Dermis blood vessel endothelial cell (primary cell): ENCODE data around the gene ARL14EP. TPM values are rescaled to one million over a fixed set of nuclear protein-coding genes. Genes with fewer than 3 reads are reported as not detected.

Experiments used
- DNase-seq: peaks from one replicate; pipeline ENCODE4 v3.0.0; 2010
- total RNA-seq: library from RNA; depleted of rRNA; stranded (reverse); fragments of >200 nt; gene quantifications from 2 replicates; pipeline ENCODE4 v1.2.3, GENCODE V29; 2014

The ARL14EP gene
- 22.0 and 27.6 TPM in 2 replicates for total RNA-seq

DNA sequence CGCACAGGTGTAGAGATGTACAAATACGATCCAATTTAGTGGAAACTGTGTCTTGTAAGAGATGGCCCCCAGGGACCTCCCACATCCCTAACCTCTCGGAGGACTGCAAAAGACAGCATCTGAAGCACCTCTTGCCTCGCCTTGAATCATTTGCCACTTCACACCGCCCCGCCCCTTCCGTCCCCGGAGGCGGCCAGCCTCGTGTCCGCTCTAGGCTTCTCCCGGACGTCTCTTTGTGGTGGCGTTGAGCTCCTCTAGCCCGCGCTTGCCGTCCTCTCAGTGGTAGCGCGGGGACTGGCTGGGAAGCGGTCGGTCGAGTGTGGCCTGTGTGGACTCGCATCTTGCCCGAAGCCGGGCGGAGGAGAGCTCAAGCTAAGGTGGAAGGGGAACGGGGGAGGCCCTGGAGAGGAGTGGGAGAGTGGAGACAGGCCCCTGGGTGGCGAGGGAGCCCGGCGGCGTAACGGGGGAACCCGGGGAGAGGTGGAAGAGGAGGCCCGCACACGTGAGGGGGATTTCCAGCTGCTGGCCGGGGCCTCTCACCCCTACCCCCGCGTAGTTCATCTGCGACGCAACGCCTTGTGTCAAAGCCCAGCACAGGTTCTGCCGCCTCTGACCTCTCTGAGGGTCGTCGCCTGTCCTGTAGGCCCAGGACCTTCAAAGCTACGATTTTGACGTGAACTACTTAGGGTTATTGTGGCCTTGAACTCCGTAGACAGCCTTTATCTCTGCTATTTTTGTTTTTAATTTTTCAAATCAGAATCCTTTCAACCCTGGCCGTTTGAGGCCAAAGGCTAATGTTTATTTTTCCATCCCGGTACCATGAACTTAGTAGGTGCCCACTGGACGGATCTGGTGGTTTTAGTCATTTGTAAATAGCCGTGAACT lies at the start of gene ARL14EP:
Gene ARL14EP, plus strand, starts transcription at position 279 of the 885 bp plus-strand sequence. CDS start 7,845 bp downstream, outside the sequence.
- DNase-seq, result peak; percentile 98

DNA sequence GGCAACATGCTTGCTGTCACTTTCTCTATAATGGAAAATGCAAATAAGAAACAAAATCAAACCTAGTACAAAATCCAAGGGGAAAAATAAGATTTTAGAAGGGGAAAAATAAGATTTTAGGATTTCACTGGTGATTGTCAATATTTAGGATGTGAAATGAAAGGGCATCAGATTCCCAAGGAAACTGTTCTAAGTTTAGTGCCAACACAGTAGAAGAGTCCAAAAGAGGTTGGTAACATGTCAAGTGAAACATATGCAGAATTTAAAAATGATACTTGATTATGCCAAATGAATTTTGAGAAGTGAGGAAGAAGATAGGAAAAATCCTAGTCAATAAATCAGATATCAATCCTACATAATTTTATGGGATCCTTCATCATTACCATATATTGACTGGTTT lies 45.7 kb upstream of the ARL14EP start:
- no peak for DNase-seq

DNA sequence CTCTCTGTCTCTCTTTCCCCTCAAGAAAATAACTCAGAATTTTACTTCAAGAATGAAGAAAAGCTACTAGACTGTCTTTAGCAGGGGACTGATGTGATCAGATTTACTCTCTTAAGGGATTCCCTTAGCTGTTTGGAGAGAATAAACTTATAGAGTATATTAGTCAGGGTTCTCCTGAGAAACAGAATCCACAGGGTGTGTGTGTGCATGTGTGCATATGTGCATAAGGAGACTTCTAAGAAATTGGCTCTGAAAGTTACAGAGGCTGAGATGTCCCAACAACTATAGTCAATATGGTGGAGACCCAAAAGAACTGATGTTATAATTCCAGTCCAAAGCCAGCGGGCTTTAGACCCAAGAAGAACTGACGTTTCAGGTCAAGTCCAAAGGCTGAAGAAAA lies 43.1 kb upstream of the ARL14EP start:
- no peak for DNase-seq

GRCh38 chr11:30281476-30282288 lies 41.2 kb upstream of the ARL14EP start:
- no peak for DNase-seq

DNA sequence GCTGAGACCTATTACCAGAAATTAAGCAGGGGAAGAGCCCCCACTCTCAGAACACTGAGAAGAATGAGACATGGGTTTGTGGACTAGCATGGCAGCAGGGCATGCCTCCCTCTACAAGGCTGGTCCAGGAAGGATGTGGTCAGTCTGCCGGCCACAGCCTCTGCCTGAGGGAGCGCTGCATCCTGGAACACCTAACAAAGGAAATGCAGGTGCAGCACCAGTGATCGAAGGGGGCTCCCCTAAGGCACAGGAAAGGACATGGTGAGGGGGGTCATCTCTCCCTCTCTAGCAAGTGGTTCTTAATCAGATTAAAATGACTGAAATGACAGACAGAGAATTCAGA lies 40.6 kb upstream of the ARL14EP start:
- DNase-seq, result no peak

GRCh38 chr11:30284836-30285235 lies 38.1 kb upstream of the ARL14EP start:
- DNase-seq, result no peak

GRCh38 chr11:30285416-30286121 lies 37.3 kb upstream of the ARL14EP start:
- no peak for DNase-seq

DNA sequence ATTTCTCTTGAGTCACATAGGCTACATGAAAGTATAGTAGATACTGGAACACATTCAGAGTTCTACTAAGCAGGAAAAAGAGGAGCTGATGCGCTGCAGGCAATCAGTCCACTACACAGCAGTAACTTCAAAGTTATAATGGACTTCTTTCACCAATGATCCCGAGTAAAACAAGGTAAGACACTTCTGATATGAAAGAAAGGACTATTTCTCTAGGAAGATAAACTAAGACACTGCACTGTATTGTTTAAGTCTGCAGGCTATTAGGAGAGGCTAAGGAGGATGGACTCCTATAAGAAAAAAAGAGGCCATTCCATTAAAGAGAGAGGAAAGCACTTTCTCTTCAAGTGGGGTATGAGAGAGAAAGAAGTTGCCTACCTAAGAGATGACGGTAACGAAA lies 31.6 kb upstream of the ARL14EP start:
- DNase-seq, result no peak

DNA sequence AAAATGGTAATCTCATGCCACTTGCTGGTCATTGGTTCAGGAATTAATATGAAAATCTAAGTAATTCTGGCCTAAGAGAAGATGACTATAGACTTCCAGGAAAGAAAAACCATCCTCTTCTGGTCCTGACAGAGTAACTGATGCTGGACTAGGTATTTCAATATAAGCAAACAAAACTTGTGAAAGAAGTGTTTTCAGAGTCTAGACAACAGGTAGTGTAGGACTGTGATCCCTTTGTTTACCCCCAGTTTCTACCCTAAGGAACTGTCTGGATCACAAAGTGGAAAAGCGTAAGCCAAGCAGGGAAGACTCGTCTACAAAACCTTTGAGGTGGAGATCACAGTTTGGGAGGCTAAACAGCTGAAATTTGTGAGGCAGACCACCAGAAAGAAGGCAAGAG lies 30.4 kb upstream of the ARL14EP start:
- no peak for DNase-seq

DNA sequence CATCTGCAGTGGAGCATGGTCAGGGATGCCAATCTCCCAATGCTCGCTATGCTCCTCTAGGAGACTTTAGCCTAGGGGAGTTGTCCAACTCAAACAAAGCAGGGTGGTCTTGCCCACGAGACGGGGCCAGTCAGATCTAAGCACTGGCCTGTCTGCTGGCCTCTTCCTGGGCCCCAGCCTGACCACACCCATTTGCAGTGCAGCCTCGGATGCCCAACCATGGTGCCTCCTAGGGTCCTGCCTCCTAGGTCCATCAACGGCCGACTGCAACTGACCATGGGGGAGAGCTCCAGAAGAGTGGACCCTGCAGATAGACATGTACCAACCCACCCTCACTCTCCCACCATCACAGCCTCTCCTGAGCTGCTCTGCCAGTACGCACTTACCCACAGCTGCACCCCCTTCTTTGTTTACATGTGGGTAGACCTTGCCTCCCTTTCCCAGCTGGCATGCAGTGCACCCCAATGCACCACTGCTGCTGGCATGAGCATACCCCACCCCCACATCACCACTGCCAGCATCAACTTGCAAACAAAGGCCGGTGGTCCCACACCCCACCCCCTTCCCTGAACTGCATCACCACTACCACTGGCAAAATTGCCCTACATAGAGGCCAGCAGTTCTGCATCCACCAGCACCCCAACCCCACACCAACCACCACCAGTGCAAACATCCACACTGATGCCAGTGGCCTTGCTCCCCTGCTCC lies 27.6 kb upstream of the ARL14EP start:
- DNase-seq, result no peak

GRCh38 chr11:30304620-30305019 lies 18.3 kb upstream of the ARL14EP start:
- no peak for DNase-seq

DNA sequence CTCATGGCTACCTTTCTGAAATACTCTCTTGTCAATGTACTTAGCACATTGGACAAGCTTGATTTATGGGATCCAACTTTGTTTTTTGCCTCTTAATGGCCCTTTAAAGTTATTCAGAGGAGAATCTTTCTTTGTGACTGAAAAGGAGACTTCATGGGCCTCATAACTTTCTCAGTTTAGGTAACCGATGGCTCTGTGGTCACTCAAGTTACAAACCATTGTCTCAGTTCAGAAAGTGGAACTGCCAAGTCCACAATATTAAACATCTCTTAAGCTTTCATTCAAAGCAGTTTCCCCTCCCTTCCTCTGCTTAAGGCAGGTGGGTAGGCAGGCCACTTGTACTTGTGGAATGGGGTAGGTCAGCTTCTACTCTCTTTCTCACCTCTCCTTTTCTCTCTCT lies 12.3 kb upstream of the ARL14EP start:
- DNase-seq, result no peak

DNA sequence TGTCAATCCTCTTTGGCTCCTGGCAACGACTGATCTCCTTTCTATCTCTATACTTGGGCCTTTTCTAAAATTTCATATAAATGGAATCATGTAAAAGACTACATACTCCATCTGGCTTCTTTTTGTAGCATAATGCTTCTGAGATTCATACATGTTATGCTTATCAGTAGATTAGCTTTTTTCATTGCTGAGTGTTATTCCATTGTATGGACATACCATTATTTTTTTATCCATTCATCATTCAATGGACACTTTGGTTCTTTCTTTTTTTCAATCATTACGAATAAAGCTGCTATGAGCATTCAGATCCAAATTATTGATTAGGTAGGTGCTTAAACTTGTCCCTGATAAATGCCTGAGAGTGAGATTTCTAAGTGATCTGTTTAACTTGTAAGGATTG lies 11.7 kb upstream of the ARL14EP start:
- DNase-seq, result no peak

DNA sequence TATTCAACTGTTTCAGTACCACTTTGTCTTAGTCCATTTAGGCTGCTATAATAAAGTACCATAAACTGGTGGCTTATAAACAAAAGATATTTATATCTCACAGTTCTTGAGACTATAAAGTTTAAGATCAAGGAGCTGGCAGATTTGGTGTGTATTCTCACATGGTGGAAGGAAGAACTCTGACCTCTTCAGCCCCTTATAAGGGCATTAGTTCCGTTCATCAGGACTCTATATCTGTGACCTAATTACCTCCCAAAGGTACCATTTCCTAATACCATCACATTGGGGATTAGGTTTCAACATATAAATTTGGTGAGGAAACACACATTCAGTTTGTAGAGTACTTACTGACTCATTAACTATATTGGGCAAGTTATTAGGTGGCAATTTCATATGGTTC lies 10.7 kb upstream of the ARL14EP start:
- DNase-seq, result no peak

GRCh38 chr11:30313580-30313979 lies 9.3 kb upstream of the ARL14EP start:
- no peak for DNase-seq

DNA sequence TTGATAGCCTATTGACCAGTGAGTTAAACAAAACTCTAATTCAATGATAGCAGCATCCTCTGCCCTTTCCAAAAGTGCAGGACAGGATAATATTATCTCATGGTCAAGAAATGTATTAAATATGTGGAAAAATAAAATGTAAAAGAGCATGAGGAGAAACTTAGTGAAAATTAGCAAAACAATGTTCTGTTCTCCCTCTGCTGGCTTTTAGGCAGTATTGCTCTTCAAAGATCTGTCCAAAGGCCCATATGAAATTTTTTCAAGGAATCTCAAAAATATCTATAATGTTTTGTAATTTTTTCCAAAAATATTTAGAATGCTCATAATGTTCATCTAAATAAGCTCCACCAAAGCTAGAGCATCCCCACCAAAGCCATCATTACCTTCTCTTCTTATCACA lies 8.3 kb upstream of the ARL14EP start:
- DNase-seq, result peak; percentile 17

DNA sequence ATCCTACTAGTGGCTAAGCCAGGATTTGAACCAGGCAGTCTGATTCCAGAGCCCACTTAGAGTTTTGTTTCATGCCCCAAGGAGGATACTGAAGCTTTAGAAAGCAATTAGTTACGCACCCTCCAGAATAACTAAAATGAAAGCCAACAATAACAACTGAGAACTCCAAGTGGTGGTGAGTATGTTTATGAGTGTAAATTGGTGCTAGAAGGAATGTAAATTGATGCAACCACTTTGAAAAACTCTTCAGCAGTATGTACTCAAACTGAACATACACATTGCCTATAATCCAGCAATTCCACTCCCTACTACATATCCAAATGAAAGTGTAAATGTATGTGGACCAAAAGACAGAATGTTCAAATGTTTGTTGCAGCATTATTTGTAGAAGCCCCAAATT lies 6.7 kb upstream of the ARL14EP start:
- no peak for DNase-seq

DNA sequence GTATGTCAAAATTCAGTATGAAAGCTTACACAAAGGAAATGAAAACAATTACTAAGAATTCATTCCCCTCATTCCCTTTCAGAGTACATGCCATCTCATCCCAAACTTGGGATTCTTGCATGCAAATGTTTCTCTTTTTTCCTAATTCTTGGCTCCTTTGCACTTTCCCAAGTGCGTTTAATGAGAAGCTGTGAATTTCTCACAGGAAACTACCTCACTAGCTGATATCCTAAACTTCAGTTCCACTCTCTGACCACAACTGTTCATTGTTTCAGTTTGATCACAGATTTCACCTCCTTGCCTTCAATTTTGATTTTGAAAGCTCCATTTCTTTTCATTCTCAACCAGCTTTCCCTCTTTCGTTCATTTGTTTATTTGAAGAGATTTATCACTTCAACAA lies 5.9 kb upstream of the ARL14EP start:
- DNase-seq, result no peak

DNA sequence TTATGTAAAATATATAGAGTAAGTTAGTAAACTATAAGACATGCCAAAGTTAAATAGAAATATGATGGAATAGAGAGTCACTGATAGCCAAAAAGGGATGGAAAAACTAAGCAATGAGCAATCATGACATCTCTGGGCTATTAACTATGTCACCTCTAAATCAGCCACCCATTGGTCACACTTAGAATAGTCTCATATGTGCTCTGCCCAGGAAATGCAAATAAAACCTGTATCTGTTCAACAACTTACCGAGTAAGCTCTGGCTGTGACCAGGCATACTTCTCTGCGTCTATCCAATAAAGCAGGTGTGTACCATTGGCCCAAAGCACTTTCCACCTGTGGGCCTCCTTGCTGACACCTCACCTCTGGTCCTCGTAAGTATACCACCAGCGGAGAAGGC lies 1.6 kb upstream of the ARL14EP start:
- no peak for DNase-seq

DNA sequence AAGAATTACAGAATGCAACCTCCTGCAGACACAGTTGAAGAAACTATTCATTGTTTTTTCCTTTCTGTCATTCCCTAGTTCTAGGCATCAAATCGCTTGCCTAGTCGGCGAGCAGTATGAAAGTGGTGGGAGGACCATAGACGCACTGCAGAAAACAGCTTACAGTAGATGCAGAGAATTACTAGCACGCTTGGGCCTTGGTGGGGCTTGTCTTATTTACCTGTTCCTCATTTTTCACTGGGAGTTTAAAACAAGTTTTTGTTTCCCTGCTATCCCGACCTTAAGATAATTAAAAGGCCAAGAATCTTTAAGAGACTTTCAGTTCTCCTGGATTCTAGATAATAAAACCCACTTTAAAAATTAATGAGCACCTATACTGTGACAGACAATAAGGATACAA lies 713 bp upstream of the ARL14EP start:
- no peak for DNase-seq

- no peak for DNase-seq
Observed at GRCh38 chr11:30326114-30326778, 3.3 kb downstream of the ARL14EP start.

- DNase-seq, result peak; percentile 9
Observed at GRCh38 chr11:30326906-30327305, 4.0 kb downstream of the ARL14EP start.
